Body of pancreas (tissue), 4 donors: ENCODE results near the gene TPM1.

Source experiments
- POLR2A ChIP-seq, 3 donors: fragments of 450-650 bp; IDR thresholded peaks; one replicate each; pipeline ENCODE4 v1.6.1; 2016; ENCODE audit warnings: antibody characterized with exemption in 3 of 3, mild to moderate bottlenecking in 2 of 3
- TF ChIP-seq, protein P1 (sequence below), 7 experiments: fragments of 450-650 bp in 4 of 7; fragments of 200-600 bp in 3 of 7; sonication (generic) in 3 of 7; IDR thresholded peaks; one replicate each; pipeline ENCODE4 v1.5.1; 2016 to 2019; ENCODE audit warnings: antibody characterized with exemption in 7 of 7

DNA sequence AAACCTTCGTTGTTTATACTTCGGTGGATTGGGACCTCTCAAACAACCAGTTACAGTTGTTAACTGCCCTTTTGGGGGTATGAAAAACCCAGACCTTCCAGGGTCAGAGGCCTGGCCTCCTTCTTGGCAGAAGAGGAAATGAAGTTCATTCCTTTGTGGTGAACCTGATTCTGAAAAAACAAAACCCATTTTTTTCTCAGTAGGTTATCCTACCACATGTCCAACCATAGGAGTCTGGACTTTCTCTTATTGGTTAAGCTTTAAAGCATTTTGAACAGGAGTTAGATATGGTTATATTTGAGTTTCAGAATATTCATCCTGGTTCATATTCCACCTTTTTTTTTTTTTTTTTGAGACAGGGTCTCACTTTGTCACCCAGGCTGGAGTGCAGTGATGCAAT, 71.9 kb downstream of the TPM1 start:
- TF ChIP-seq, protein P1, sequence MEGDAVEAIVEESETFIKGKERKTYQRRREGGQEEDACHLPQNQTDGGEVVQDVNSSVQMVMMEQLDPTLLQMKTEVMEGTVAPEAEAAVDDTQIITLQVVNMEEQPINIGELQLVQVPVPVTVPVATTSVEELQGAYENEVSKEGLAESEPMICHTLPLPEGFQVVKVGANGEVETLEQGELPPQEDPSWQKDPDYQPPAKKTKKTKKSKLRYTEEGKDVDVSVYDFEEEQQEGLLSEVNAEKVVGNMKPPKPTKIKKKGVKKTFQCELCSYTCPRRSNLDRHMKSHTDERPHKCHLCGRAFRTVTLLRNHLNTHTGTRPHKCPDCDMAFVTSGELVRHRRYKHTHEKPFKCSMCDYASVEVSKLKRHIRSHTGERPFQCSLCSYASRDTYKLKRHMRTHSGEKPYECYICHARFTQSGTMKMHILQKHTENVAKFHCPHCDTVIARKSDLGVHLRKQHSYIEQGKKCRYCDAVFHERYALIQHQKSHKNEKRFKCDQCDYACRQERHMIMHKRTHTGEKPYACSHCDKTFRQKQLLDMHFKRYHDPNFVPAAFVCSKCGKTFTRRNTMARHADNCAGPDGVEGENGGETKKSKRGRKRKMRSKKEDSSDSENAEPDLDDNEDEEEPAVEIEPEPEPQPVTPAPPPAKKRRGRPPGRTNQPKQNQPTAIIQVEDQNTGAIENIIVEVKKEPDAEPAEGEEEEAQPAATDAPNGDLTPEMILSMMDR (IDR thresholded peaks at IDR 0.05) = no peak
- TF ChIP-seq POLR2A (IDR thresholded peaks at IDR 0.05) = no peak
